GM18951 (cell line): ENCODE measurements around the gene TMEM198.

ENCODE experiments used
- POLR2A ChIP-seq: IDR thresholded peaks from 4 replicates; pipeline ENCODE4 v1.6.1; 2011; ENCODE audit warnings: mild to moderate bottlenecking; ENCODE audit not compliant: insufficient read length, insufficient read depth; ENCODE audit errors: extremely low read depth
- in situ Hi-C: fragments of 300-500 bp; cut with MboI; formaldehyde crosslinking; loops from one replicate; pipeline ENCODE4 v1.12.0; 2022; ENCODE audit warnings: low sequenced_read_pairs, mixed read lengths, inconsistent platforms; ENCODE audit not compliant: unreplicated experiment

The TMEM198 gene

GRCh38 chr2:219551441-219552381, 7.9 kb downstream of the TMEM198 start:
- in situ Hi-C loops: no loop called here
- no peak for TF ChIP-seq POLR2A

GRCh38 chr2:219552382-219553167, 8.7 kb downstream of the TMEM198 start:
- in situ Hi-C loops: no loop called here
- no peak for TF ChIP-seq POLR2A

- TF ChIP-seq POLR2A: no peak
- in situ Hi-C loops: no loop called here
These were observed 9.3 kb downstream of the TMEM198 start for GRCh38 chr2:219553168-219553417.

DNA sequence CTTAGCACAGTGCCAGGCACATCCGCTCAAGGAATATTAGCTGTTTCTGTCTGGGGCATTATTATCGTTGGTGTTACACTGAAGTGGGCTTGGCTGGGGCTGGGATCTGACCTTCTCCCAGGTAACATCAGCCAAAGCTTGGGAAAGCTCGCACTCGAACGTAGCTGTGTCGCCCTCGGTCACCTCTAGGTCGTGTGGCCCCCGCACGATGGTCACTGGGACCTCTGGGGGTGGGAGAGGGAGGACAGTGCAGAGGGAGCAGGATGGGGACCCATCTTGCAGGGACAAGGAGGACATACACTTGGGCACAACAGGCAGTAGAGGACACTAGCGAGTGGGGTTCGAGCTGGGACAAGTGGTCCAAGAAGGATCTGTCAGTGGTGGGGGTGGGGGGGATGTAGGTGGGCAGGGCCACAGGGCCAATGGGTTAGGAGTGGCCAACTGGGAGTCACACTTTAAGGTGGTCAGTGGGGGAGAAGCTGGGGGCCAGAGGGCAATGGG, 9.7 kb downstream of the TMEM198 start:
- no peak for TF ChIP-seq POLR2A
- in situ Hi-C loops: no loop called here

DNA sequence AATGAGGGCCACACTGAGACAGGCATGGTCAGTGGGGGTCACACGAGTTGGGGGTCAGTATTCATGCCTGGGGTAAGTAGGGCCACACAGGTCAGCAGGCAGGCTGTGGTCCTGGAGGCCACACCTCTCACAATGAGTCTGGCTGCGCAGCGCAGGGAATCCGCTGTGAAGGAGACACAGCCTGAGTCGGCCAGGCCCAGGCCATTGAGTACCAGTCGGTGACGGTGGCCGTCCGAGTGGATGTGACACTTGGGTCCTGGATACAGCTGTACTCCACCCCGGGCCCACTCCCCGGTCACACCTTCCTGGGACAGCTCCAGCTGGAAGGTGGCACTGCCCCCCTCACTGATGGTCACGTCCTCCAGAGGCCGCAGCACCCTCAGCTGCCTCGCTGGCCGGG, 10.5 kb downstream of the TMEM198 start:
- in situ Hi-C loops: no loop called here

GRCh38 chr2:219555956-219556355, 12.1 kb downstream of the TMEM198 start:
- no peak for TF ChIP-seq POLR2A
- in situ Hi-C loops: no loop called here

More for the DNA sequence above, 10.5 kb downstream of the TMEM198 start:
- TF ChIP-seq POLR2A: no peak

GRCh38 chr2:219556413-219556812, 12.6 kb downstream of the TMEM198 start:
- in situ Hi-C loops: no loop called here
- TF ChIP-seq POLR2A: no peak

DNA sequence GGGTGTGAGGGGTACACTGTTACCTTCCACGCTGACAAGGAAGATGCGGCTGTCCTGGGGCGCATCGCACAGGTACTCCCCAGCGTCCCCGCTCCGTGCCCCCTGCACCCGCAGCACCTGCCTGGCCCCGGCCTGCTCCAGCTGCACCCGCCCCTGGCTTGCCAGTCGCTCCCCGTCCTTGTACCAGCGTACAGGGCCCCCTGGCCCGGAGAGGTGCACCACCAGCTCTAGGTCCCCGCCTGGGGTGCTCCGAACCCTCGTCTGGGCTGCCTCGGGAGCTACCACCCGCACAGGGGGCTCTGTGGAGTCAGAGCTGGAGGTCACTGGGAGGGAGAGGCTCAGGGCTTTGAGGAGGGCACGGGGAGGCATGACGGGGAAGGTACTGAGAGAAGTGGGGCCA, 13.5 kb downstream of the TMEM198 start:
- in situ Hi-C loops: no loop called here

GRCh38 chr2:219557791-219558785, 14.3 kb downstream of the TMEM198 start:
- TF ChIP-seq POLR2A: no peak
- in situ Hi-C loops: no loop called here

More for the DNA sequence above, 13.5 kb downstream of the TMEM198 start:
- TF ChIP-seq POLR2A: no peak

GRCh38 chr2:219559156-219559915, 15.5 kb downstream of the TMEM198 start:
- no peak for TF ChIP-seq POLR2A
- in situ Hi-C loops: no loop called here

DNA sequence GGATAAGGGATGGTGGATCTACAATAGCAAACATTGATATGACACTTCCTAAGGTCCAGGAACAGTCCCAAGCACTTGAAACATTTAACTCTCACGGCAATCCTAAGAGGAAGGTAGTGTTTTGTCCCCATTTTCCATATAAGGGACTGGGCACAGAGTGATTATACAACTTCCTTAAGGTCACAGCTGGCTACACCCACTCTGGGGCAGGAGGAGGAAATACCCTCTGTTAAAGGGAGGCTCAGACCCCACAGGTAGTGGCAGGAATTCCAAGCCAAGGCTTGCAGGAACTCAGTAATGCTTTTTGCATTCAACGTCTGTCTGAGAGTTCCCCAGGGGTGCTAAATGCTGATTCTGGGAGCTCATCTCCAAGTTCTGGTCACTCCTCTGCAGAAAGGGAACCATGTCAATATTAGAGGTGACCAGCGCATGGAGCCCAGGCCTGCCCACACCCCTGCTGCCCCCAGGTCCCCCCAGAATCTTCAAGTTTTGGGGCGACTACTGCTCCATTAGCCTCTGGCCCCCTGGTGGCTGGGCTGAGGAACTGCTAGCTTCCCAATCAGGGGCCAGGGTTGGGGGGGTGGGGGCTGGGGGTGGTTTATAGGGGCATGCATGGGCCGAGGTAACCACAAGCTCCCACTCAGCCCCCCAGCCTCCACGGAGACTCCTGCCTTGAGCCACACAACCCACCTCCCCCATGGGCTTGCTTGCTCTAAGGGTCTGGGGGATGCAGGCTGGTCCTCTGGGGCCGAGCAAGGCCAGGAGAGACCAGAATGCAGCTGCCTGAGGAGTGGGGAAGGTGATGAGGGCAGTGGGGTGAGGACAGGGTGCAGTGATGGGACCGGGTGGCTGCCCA, 16.4 kb downstream of the TMEM198 start:
- in situ Hi-C loops: no loop called here
- TF ChIP-seq POLR2A: no peak
